GM18909 (cell line): ENCODE data around the gene LYVE1.
"Not testable (repeated sequence)": the region's sequence is repeated elsewhere in the genome, so short reads cannot be mapped to it uniquely, and the experiment has no call there.

Experiments
- ATAC-seq: cut with Tn5 transposase; IDR thresholded peaks from one replicate; pipeline ENCODE4 v1.9.1; 2021; ENCODE audit warnings: mild to moderate bottlenecking; ENCODE audit not compliant: unreplicated experiment, poor library complexity

Gene LYVE1, protein sequence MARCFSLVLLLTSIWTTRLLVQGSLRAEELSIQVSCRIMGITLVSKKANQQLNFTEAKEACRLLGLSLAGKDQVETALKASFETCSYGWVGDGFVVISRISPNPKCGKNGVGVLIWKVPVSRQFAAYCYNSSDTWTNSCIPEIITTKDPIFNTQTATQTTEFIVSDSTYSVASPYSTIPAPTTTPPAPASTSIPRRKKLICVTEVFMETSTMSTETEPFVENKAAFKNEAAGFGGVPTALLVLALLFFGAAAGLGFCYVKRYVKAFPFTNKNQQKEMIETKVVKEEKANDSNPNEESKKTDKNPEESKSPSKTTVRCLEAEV

DNA sequence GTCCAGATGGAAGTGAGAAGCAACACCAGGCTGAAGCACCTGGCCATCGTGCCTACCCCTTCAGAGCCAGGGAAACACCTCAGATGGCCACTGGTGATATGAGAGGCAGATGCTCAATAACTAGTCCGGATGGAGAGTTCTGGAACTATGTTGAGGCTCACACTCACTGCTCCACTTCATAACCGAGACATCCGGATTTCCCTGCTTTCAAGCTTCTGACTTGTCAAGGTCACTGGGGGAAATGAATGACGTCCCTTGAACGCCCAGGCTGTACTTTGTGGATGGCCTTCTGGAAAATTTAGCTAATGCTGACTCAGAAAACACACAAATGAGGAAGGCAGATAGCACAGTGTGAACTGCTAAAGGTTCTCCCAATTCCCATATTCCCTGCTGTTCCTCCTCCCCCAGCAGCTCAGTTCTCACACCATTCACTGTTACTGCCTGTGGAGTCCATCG lies at the start of gene LYVE1:
Gene LYVE1 (minus strand): TSS at position 180 of the 456 bp plus-strand sequence. CDS start 133 bp downstream, at position 47.
- ATAC-seq = no peak

DNA sequence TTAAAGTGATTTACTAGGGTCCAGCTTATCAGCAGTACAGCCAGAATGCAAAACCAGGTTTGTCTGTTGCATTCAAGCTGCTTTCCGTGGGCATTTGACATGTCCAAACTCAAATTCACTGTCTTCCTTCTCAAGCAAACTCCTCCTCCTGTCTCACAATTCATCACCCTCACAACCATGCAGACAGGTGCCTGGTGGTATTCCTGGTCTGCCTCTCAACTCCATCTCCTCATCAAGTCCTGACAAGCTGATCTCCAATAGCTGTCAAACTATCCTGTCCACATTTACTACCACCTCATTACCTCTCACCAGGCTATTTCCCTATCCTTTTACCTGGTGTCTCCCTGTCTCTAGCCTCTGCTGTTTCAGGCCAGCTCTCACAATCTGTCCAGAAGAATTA lies 49.1 kb upstream of the LYVE1 start:
- ATAC-seq = no peak

DNA sequence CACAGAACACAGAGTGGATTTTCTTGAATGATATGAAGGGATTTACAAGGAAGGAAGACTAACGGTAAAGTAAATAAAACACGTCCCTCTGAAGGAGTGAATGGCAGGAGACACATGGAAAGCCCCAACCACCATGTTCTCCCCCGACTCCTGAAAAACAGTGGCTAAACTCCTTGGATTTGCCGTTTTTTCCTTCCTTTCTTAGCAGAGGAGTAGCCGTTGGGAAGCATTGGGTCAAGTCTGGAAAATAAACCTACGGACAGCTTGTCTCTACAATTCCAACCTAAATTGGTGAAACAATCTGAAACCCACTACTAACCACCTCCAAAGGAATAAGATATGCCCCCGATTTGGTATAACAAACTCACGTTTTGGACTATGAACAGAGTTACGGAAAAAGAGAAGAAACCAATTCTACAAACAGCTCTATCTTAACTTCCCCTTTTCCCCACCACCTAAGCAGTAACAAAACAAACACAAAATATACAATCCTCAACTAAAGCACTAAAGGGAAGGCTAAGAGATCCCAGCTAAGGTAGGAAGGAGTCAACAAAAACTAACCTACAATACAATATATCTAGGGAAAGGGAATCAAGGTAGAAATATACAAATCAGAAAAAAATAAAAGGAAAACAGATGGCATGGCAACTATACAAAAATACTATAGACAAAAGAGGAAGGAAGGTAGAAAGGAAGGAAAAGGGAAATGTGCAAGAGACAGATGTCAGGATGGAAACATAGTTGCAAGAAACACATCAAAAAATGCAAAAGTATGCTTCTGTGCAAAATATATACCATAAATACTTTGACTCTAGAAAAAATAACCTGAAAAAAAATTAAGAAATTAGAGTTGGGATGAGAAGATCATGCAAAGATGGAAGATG lies 43.8 kb upstream of the LYVE1 start:
- ATAC-seq = no peak

DNA sequence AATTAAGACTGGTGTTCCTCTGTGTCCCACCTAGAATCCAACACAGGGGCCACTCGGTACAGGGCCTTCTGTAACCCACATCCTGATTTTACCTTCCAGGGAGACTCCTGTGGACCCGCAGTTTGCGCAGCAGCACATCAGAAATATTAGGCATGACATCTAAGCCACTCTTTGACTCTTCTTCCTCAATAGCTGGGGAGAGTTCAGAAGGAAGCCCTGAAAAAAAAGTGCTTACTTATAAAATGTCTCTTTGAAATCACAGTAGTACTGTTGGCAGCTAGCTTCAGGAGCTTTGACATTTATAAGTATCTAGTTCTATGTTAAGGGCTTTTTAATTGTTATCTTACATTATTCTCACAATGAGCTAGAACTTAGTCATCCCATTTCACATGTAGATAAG lies 41.2 kb upstream of the LYVE1 start:
- ATAC-seq = no peak

DNA sequence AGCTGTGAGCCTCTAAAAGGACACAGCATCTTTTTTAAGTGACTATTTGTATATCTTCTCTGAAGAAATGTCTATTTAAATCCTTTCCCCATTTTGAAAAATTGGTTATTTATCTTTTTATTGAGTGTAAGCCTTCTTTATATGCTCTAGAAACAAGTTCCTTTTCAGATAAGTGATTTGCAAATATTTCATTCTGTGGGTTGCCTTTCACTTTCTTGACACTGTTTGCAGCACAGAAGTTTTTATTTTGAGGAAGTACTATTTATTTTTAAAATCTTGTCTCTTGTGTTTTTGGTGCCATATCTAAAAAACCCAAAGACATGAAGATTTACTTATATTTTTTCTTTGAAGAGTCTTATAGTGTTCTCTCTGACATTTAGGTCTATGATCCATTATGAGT lies 40.1 kb upstream of the LYVE1 start:
- no peak for ATAC-seq

DNA sequence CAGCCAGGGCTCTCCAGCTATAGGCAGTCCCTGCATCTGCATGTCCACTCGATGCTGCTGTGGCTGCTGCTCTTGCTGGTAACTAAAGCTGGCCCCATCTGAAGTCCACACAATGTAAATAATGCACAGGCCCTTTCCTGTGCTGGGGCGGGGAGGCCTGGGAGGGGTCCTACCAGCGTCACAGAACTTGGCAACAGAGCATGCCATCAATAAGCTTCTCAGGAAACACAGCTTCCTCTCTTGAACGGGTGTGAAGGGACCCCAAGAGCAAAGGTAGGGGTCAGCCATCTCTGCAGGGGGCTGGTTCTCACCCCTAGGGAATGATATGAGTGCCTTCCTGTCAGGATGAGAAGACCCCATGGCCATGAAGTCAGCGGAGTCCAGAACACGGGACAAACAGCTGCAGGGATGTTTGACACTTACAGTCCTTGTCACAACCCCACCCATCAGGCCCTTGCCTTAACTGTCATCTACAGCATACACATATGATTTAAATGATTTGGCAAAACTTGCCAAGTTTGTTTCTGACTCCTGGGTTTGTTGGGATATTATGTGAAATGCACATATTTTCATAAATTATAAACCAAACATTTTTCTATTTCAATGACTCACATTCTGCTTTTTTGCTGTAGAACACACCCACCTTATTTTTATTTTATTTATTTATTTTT lies 39.1 kb upstream of the LYVE1 start:
- no peak for ATAC-seq

DNA sequence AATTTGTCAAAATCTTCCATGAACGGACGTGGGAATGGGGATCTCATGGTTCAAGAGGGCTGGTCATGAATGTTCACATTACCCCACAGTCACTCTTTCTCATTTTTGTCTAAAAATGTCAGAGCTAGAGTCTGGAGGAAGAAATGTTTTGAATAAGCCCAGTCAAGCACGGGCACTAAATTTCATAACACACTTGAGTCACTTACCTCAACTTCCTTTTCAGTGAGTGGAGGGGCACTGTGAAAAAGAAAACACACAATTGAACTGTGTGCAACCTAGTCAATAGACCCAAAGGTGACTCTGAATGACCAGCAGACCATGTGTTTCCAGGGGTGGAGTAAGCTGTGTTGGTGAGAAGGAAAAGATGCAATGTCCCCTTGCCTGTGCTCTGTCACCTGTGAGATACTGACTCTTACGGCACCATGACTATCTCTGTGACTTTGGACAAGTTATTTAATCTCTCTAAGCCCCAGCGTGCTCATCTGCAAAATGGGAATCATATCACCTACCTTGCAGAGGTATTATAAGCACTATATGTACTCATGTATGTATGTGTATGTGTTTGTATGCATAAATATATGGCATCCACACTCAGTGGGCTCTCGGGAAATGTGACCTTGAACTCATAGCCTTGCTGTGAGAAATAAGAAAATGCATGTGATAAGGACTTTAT lies 38.2 kb upstream of the LYVE1 start:
- ATAC-seq = peak; percentile 54

DNA sequence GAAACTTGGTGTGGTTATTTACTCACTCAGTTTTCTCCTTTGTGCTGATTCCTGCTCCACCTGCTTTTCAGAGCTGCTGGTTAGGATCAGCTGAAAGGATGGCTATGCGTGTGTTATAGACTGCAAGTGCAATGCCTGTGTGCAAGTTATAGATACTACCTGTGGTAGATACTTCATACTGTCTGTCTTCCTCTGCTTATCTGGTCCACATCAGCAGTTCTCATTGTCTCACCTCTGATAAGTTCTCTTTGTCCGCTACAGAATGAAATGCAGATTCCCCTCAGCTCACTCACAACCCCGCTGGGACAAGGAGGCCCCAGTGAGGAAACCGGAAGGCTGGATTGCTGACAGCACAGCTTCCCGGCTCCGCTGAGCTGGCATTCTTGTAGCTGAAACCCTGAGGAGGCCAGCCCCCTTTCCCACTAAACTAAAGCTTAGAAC lies 37.5 kb upstream of the LYVE1 start:
- ATAC-seq = no peak

DNA sequence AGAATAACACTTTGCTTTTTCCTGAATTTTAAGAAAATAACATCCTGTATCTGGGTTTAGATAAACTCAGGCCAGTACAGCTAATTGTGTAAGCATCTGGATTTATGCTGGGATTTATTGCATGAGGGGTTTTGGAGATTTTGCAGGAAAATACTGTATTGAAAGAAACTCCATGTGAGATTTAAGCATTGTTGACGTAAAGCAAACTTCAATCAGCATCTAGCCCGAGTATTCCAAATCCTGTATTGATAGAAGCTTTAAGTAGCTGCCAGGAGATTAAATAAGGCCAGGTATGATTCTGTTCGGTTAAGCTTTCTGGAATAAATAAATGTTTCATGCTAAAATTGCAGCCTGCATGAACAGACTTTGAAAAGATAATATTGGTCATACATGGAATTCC lies 36.3 kb upstream of the LYVE1 start:
- no peak for ATAC-seq

DNA sequence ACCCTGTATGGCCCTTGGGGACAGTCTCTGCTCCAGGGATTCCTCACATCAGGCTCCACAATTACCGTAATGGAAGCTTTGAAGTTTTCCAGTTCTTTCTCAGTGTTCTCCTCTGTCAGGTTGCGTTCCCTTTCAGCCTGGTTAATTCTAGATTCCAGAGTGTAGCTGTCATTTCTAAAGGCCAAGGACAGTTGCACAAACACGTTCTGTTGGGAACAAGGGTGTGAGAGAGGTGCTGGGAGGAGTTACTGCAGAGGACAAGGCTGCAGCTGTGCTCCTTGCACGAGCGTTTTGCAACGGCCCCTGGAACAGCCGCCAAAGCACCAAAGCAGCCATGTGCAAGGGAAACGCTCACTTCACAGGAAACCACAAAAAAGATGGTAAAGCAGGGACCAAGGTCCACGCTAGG lies 35.9 kb upstream of the LYVE1 start:
- no peak for ATAC-seq

DNA sequence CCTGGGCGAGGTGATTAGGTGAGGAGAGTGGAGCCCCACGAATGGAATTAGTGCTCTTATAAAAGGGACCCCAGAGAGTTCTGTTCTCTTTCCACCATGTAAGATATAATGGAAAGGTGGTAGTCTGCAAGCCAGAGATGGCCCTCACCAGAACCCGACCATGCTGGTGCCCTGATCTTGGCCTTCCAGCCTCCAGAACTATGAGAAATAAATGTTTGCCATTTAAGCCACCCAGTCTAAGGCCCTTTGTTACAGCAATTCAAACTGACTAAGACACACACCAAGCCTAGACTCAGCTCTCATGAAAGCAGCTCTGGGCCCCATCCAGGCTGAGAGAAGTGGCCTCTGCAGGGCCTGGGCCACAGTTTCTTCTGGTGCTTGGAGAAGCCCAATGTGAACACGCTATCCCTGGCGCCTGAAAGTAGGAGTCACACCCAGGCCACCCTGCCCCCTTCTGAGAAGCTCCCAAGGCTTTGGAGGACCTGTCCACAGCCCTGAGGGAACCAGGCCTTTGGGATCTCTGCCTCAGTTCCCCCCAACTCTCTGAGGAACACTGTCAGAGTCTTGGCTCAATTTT lies 35.3 kb upstream of the LYVE1 start:
- ATAC-seq = no peak

DNA sequence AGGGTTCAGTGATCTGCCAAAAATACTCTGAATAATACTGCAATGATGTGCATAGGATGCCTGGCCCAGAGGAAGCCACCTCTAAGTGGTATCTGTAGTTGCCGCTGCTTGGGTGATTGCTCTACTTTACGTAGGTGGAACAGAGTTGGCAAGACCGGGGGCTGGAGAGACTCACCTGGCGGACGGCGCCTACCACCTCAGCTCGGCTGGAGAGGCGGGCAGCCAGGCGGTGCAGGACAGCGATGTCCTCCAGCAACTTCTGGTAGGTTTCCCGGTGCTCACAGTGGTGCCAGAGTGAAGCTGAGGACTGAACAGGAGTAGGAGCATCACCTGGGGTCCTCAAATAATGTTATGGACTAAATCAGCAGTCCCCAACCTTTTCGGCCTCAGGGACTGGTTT lies 34.5 kb upstream of the LYVE1 start:
- no peak for ATAC-seq

DNA sequence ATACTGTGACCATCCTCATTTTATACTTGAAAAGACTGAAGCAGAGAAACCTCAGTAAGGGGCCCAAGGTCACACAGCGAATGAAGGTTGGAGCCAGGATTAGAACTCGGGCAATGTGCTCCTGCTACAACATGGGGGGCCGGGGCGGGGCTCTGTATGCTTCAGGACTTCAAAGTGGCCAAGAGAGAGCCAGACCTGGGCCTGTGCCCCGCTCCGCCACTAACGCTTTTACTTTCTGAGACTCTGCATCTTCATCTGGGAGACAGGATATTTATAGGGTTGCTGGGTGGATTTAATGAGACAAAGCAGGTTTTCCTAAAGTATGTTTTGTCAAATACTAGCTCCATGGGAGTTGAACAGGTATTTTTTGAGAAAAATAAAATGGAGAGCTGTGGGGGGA lies 33.9 kb upstream of the LYVE1 start:
- no peak for ATAC-seq

DNA sequence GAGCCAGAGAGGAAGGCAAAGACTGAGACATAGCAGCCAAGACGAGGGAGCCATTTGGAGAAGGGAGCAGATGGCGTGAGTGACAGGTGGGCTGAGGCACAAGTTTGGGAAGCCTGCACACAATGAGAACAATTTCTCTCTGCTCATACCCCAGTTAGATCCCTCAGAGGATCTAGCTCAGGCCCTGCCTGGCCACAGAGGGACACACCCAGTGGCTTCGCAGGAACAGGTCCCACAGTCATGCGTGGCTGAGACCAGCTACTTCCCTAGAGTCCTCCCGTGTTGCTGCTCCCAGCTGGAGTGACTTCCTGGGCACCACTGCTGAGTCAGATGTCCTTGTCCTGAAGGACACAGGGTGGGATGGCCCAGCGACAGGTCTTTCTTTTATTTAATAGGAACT lies 33.4 kb upstream of the LYVE1 start:
- no peak for ATAC-seq

DNA sequence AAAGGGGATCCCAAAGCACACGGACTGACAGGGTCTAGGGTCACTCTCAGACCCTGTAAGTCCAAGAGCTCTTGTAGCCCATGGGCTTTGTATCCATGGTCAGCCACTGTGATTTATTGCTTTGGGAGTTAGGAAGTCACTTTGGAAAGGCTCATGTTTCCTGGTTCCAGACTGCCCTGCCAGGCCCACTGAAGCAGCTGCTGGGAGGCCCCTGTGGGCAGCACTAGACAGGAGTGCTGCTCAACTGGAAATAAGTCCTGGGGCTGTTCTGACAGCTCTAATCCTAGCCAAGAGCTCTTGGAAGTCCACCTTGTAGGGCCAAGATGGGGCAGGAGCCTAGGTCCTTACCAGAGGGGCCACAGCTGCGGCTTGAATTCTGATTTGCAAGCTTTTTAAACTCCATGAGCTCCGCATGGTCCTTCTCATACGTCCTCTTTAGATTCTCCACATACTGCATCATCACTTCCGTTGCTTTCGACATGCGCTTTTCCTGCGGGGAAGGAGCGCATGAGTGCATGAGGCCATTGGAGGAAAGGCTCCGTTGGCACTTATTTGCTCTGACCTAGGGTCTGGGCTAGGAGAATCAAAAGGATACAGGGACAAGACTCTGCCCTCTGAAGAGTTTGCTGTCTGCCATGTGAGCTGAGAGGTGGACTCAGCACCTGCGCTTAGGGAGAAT lies 32.2 kb upstream of the LYVE1 start:
- no peak for ATAC-seq

DNA sequence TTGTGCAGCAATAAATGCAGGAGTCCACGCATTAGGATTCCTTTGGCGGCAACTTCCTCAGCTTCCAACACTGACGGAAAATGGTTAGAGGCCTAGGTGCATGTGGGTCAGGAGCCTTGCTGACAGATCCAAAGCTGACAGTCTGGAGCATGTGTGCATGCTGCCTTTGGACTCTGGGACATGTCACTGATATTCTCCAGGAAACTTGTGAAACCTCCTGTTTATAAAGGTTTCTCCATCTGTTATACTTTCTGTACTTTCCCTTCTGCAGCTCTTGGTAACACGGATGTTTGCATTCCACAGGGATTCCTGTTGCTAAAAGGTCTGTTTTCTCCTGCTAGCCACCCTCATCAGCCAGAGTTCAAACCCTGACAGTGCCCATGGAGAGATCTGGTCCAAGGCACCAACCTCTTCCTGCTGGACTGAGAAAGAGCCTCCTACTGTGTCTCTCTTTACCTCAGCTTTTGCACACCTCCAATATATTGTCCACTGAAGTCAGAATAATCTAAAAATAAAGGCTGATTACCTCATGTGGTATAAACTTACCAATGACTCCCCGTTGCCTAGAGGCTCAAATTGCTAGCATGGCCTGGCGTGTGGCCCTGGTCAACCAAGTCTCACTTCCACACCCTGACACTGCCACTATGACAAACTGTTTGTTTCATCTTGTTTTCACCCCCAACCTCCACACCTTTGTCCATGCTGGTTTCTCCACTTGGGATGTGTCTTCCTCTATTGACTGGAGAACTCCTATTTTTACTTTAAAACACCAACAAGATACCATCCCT lies 31.1 kb upstream of the LYVE1 start:
- no peak for ATAC-seq

DNA sequence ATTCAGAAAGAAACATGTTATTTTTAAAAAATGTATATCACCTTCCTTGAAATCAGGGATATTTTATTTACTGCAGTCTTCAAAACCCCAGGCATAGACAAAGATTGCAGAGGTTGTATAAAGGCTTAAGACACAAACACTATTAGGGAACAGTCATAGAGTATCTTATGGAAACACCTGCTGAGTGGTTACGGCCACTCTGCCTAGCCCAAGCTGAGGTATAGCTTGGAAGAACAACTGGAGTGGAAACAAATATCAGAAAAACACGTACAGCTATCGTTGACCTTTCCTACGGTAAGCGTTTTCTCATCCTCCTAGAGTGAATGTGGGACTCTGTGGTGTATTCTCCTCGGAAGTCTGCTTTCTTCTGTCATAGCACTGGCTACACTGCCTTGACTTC lies 30.4 kb upstream of the LYVE1 start:
- ATAC-seq = no peak

DNA sequence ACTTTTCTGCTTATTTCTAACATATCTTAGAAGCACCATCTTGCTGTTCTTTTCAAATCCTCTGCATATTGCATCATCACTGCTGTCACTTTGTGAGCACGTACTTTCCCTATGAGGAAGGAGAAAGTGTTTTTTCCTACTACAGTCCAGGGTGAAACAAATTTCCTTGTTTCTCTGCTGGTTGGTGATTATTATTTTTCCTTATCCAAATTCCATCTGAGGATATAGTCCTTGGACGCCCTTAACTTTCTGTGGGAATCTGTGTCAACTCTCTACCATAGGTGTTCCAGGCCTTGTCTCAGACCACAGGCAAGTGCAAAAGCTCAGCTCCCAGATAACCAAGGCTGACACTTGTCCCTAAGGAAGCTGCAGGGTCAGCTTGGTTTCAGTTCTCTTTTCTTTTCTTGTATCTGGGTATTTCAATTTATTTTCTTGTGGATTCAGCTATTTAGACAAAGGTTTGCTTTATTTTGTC lies 29.4 kb upstream of the LYVE1 start:
- no peak for ATAC-seq

DNA sequence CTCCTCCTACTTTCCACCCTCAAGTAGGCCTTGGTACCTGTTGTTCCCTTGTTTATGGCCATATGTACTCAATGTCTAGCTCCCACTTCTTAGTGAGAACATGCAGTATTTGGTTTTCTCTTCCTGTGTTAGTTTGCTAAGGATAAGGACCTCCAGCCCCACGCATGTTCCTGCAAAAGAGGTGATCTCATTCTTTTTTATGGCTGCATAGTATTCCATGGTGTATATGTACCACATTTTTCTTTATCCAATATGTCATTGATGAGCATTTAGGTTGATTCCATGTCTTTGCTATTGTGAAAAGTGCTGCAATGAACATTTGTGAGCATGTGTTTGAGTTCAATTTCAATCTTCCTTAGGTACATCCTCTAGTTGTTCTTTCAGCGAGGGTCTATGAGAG lies 27.4 kb upstream of the LYVE1 start:
- not testable (repeated sequence) for ATAC-seq
